ENCODE measurements around the gene VAV1.

- no peak for TF ChIP-seq SUZ12 (IDR thresholded peaks at IDR 0.05; ENCODE audit: low read length)
- TF ChIP-seq, protein P1, sequence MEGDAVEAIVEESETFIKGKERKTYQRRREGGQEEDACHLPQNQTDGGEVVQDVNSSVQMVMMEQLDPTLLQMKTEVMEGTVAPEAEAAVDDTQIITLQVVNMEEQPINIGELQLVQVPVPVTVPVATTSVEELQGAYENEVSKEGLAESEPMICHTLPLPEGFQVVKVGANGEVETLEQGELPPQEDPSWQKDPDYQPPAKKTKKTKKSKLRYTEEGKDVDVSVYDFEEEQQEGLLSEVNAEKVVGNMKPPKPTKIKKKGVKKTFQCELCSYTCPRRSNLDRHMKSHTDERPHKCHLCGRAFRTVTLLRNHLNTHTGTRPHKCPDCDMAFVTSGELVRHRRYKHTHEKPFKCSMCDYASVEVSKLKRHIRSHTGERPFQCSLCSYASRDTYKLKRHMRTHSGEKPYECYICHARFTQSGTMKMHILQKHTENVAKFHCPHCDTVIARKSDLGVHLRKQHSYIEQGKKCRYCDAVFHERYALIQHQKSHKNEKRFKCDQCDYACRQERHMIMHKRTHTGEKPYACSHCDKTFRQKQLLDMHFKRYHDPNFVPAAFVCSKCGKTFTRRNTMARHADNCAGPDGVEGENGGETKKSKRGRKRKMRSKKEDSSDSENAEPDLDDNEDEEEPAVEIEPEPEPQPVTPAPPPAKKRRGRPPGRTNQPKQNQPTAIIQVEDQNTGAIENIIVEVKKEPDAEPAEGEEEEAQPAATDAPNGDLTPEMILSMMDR (IDR thresholded peaks at IDR 0.05; ENCODE audit: control extremely low read depth in 1 of 3, insufficient read depth in 1 of 3, low read depth in 1 of 3, low read length in 3 of 3), result no peak
- TF ChIP-seq POLR2AphosphoS5 (IDR thresholded peaks at IDR 0.05; ENCODE audit: low read depth, low read length), result no peak
- TF ChIP-seq EZH2 (IDR thresholded peaks at IDR 0.05; ENCODE audit: low read depth, low read length, severe bottlenecking), result no peak
- no peak for TF ChIP-seq POLR2A (IDR thresholded peaks at IDR 0.05; ENCODE audit: control extremely low read depth in 1 of 2, low read depth in 2 of 2, low read length in 2 of 2)
- no peak for TF ChIP-seq CEBPB (IDR thresholded peaks at IDR 0.05; ENCODE audit: low read depth, low read length)
- no peak for TF ChIP-seq BACH1 (IDR thresholded peaks at IDR 0.05; ENCODE audit: low read length)
- no peak for TF ChIP-seq NRF1 (IDR thresholded peaks at IDR 0.05; ENCODE audit: low read depth, low read length)
- TF ChIP-seq BRCA1 (IDR thresholded peaks at IDR 0.05; ENCODE audit: low read depth, low read length), result no peak
Measured at GRCh38 chr19:6886277-6886897, 113.9 kb downstream of the VAV1 start.

Data from H1 (cell line).